ENCODE results near the gene GRM4. TPM values are rescaled to one million over a fixed set of nuclear protein-coding genes. Genes with fewer than 3 reads are reported as not detected.
A peak's percentile ranks its signal among the peaks of the same experiment; 100 is the strongest.

GRM4 gene
- total RNA-seq, 4 donors from 2014 or later = not detected

DNA sequence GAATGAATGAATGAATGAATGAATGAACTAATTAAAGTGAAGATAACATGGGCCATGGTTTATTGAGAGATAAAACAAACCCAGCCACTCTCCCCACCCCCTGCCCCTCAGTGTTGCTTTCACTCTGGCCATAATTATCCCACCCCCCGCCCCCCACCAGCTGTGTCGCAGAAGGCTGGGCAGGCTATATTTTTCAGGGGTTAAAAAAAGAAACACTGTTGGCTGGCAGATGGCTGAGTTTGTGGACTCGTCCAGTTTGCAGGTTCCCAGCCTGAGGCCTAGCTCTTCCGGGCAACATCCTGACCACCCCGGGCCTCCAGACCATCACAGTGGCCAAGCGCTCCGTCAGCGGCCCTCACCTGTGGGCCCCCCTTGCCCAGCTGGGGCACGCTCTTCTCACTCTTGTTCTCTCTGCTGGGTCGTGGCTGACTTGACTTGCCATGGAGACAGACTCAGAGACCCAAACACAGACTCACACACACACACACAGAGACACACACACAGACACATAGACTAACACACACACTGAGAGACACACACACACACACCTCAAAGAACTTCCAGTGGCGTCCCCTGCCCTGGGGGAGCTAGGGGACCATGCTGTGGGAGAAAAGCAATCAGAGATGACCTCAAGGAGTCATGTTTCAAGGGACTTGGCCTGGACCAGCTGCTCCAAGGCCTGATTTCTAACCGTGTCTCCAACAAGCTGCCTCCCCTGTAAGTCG is 2.2 kb upstream of the GRM4 start:
- Histone ChIP-seq H3K9me3 (no peaks in the 10 kb centered on the region), H3K27me3 (peaks cover 83% of the 10 kb centered on the region)
- 79% methylated on average over 13 of the region's 13 CpGs for WGBS

DNA sequence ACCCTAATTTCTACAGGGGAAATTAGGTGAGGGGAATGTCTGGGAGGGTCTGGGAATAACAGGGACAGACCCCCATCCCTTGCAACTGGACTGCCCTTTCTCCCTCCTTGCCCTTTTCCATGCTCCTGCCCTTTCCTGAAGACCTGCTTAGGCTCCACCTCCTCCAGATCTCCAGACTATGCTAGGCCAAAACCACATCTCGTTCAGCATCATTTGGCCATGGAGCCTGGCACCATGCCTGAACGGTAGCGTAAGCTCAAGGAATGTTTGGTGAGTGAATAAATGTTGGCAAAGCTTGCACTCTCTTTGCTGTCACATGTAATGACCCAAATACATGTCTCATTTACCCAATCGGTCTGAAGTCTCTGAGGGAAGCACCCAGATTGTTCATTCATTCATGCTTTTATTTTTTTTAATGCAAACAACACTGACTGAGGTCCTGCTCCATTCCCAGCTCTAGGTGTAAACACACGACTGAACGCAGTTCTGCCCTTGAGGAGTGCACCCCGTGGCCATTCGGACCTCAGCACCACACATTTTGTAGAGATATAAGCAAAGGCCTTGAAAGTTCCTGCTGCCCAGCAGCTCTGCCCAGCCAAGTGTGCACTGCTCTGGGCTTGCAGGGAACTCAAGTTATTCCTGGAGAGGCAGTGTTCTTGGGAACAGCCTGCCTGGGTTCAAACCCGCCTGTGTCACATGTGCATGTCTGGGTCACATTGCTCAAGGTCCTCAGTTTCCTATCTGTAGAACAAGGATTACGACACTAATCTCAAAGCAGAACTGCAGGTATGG is 1.1 kb upstream of the GRM4 start:
- Histone ChIP-seq H3K27ac (no peak overlapping the region), H3K9me3 (no peaks in the 10 kb centered on the region), H3K4me3 (no peak overlapping the region), H3K4me1 (peaks cover 35% of the 10 kb centered on the region), H3K27me3 (peaks cover 83% of the 10 kb centered on the region), H3K36me3 (no peaks in the 10 kb centered on the region)
- DNase-seq (ENCODE audit: low spot score in 2 of 2) = no peak
- TF ChIP-seq, protein P1, sequence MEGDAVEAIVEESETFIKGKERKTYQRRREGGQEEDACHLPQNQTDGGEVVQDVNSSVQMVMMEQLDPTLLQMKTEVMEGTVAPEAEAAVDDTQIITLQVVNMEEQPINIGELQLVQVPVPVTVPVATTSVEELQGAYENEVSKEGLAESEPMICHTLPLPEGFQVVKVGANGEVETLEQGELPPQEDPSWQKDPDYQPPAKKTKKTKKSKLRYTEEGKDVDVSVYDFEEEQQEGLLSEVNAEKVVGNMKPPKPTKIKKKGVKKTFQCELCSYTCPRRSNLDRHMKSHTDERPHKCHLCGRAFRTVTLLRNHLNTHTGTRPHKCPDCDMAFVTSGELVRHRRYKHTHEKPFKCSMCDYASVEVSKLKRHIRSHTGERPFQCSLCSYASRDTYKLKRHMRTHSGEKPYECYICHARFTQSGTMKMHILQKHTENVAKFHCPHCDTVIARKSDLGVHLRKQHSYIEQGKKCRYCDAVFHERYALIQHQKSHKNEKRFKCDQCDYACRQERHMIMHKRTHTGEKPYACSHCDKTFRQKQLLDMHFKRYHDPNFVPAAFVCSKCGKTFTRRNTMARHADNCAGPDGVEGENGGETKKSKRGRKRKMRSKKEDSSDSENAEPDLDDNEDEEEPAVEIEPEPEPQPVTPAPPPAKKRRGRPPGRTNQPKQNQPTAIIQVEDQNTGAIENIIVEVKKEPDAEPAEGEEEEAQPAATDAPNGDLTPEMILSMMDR (IDR thresholded peaks at IDR 0.05) = no peak
- TF ChIP-seq POLR2A (IDR thresholded peaks at IDR 0.05) = no peak
- no peak for TF ChIP-seq POLR2AphosphoS5 (IDR thresholded peaks at IDR 0.05)
- no peak for TF ChIP-seq EP300 (IDR thresholded peaks at IDR 0.05)
- WGBS = 77% methylated on average over 10 of the region's 10 CpGs

More for the DNA sequence above, 2.2 kb upstream of the GRM4 start:
- Histone ChIP-seq H3K36me3 (no peaks in the 10 kb centered on the region), H3K4me1 (peaks cover 26% of the 10 kb centered on the region), H3K27ac (no peak overlapping the region), H3K4me3 (no peak overlapping the region)
- DNase-seq (ENCODE audit: low spot score in 2 of 2) = peak in 1 of 2 donors; percentile 66
- no peak for TF ChIP-seq POLR2A (IDR thresholded peaks at IDR 0.05)
- TF ChIP-seq, protein P1 (IDR thresholded peaks at IDR 0.05) = no peak
- TF ChIP-seq POLR2AphosphoS5 (IDR thresholded peaks at IDR 0.05) = no peak
- TF ChIP-seq EP300 (IDR thresholded peaks at IDR 0.05) = no peak

DNA sequence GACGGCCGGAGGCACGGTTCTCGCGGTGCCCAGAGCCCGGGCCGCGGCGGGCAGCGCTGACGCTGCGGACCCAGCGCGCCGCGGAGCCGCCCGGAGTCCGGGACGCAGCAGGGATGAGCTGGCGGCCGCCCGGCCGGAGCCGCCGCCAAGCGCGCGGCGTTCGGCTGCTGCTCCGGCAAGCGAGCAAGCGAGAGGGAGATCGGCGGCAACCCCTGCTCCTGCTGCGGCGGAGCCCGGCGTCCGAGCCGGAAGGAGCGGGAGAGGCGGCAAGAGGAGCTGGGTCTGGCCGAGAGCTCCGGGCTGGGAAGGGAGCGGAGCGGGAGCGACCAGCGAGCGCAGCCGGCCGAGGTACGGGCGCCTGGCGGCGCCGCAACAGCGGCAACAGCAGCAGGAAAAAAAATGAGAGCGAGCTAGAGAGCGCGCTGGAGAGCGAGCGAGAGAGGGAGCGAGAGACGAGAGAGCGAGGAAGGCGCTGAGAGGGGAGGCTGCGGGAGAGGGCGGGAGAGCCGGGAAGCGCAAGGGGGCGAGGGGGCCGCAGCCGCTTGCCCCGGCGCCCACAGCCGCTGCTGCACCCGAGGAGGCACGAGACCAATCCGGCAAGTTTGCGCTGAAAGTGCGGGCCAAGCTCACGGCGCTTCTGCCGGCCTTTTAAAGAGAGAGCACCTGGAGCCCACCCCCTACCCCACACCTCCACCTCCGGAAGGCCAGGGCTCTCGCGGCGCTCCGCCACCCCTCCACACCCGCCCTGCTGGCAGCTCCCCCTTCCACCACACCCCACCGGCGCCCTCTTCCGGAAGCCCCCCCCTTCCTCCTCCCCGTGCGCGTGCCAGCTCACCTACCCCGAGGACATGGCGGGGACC is 496 bp downstream of the GRM4 start:
- H3K4me3 ChIP-seq = peak overlapping the region; percentile 47
- 2% methylated on average over 26 of the region's 100 CpGs for WGBS
- no peak for DNase-seq (ENCODE audit: low spot score in 2 of 2)

DNA sequence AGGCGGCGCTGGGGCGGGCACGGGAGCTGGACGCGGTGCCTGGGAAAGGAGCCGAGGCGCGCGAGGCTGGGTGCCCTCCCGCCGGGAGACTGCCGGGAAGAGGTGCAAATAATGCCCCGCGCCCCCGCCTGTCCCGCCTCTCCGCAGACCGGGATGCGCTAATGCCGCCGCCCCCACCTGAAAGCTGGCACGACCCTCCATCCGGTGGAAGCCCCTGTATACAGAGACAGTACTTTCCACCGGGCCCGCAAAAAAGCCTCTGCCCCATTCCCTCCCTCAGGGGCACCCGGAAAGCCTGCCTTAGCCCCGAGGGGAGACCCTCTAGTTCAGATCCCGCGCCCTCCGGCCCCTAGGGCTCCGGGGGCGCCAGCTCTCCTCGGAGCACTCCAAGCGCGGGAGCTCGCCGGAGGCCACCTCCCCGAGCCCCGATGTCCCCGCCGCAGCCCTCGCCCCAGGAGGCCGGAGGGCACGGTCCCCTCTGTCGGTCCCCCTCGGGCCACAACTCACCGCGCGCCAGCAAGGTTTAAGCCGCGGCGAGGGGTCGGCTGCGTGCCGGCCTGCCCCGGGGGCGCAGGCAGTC is 1.2 kb downstream of the GRM4 start:
- Histone ChIP-seq H3K27me3 (peaks cover 83% of the 10 kb centered on the region), H3K27ac (no peak overlapping the region), H3K36me3 (no peaks in the 10 kb centered on the region), H3K9me3 (no peaks in the 10 kb centered on the region), H3K4me1 (peaks cover 36% of the 10 kb centered on the region), H3K4me3 (peak overlapping the region; percentile 47)
- TF ChIP-seq EP300 (IDR thresholded peaks at IDR 0.05) (no peak), POLR2A (IDR thresholded peaks at IDR 0.05) (no peak), POLR2AphosphoS5 (IDR thresholded peaks at IDR 0.05) (no peak)
- TF ChIP-seq, protein P1 (IDR thresholded peaks at IDR 0.05) = no peak
- WGBS = 0% methylated on average over 1 of the region's 58 CpGs
- no peak for DNase-seq (ENCODE audit: low spot score in 2 of 2)

More for the DNA sequence above, 496 bp downstream of the GRM4 start:
- peaks cover 36% of the 10 kb centered on the region for H3K4me1 ChIP-seq
- no peaks in the 10 kb centered on the region for H3K9me3 ChIP-seq
- no peak overlapping the region for H3K27ac ChIP-seq
- H3K27me3 ChIP-seq = peaks cover 83% of the 10 kb centered on the region
- H3K36me3 ChIP-seq = no peaks in the 10 kb centered on the region
- TF ChIP-seq EP300 (IDR thresholded peaks at IDR 0.05) (no peak), POLR2AphosphoS5 (IDR thresholded peaks at IDR 0.05) (no peak), POLR2A (IDR thresholded peaks at IDR 0.05) (no peak)
- TF ChIP-seq, protein P1 (IDR thresholded peaks at IDR 0.05) = no peak
